OCI-LY7 (cell line): ENCODE results near the gene ELL2. TPM values are rescaled to one million over a fixed set of nuclear protein-coding genes. Genes with fewer than 3 reads are reported as not detected.

Experiments used
- BruUV-seq: library from RNA; stranded (reverse); fragments of 400-500 nt; replicated peaks from 2 replicates; lab custom pipeline; 2021; lab: Mats Ljungman, UMichigan
- CTCF ChIA-PET: fragments of 300-600 bp; sonication (Branson Sonifier 250); formaldehyde crosslinking; loops from one replicate; lab custom pipeline; 2022; ENCODE audit warnings: antibody characterized with exemption; ENCODE audit not compliant: unreplicated experiment; lab: Charles Lee
- POLR2A ChIA-PET: fragments of 300-600 bp; sonication (Branson Sonifier 250); formaldehyde crosslinking; loops from one replicate; lab custom pipeline; 2022; ENCODE audit warnings: antibody characterized with exemption; lab: Charles Lee
- DNase-seq: peaks from one replicate; pipeline ENCODE4 v3.0.0-alpha.2; 2015; ENCODE audit warnings: low spot score
- H2AFZ ChIP-seq: fragments of 200-600 bp; sonication (generic), shearing (Covaris generic); 2 replicates; pipeline ENCODE4 v1.6.1; 2014; ENCODE audit warnings: mild to moderate bottlenecking, antibody characterized with exemption, low read length, moderate library complexity
- H3K27ac ChIP-seq: fragments of 200-600 bp; sonication (generic); 2 replicates; pipeline ENCODE4 v1.5.1; 2014; ENCODE audit warnings: mixed run types, low read depth, mild to moderate bottlenecking, moderate library complexity, low read length, inconsistent platforms; ENCODE audit not compliant: poor library complexity, severe bottlenecking
- H3K36me3 ChIP-seq: fragments of 200-600 bp; sonication (generic); 2 replicates; pipeline ENCODE4 v1.6.1; 2014; ENCODE audit warnings: mild to moderate bottlenecking, antibody characterized with exemption, low read length, moderate library complexity, mixed read lengths; ENCODE audit not compliant: insufficient read depth
- H3K4me1 ChIP-seq: fragments of 200-600 bp; sonication (generic); 2 replicates; pipeline ENCODE4 v1.5.1; 2014; ENCODE audit warnings: mild to moderate bottlenecking, low read length; ENCODE audit not compliant: insufficient read depth, poor library complexity, severe bottlenecking
- H3K4me2 ChIP-seq: fragments of 200-600 bp; sonication (generic); 2 replicates; pipeline ENCODE4 v1.6.1; 2014; ENCODE audit warnings: mild to moderate bottlenecking, low read length
- H3K4me3 ChIP-seq: fragments of 200-600 bp; sonication (generic); 2 replicates; pipeline ENCODE4 v1.5.1; 2014; ENCODE audit warnings: mild to moderate bottlenecking, low read depth, low read length; ENCODE audit not compliant: poor library complexity, severe bottlenecking
- H3K79me2 ChIP-seq: fragments of 200-600 bp; sonication (generic); 2 replicates; pipeline ENCODE4 v1.6.1; 2016; ENCODE audit warnings: low read depth, mild to moderate bottlenecking, low read length, moderate library complexity, mixed read lengths; ENCODE audit not compliant: insufficient read depth
- H3K9me2 ChIP-seq: fragments of 200-600 bp; sonication (generic); 2 replicates; pipeline ENCODE4 v1.6.1; 2016; ENCODE audit warnings: mild to moderate bottlenecking, low read length, mixed read lengths; ENCODE audit not compliant: insufficient read depth
- H3K9me3 ChIP-seq: fragments of 200-600 bp; sonication (generic); 2 replicates; pipeline ENCODE4 v1.6.1; 2014; ENCODE audit warnings: mild to moderate bottlenecking, mixed run types, low read length, mixed read lengths
- H4K20me1 ChIP-seq: fragments of 200-600 bp; sonication (generic); 2 replicates; pipeline ENCODE4 v1.6.1; 2014; ENCODE audit warnings: mild to moderate bottlenecking, antibody characterized with exemption, low read length, moderate library complexity, mixed read lengths; ENCODE audit not compliant: insufficient read depth
- CTCF ChIP-seq: fragments of 200-600 bp; sonication (generic); conservative IDR thresholded peaks from 2 replicates; pipeline ENCODE4 v1.5.1; 2014; ENCODE audit warnings: mild to moderate bottlenecking, antibody characterized with exemption, low read length, moderate library complexity, mixed read lengths
- EZH2phosphoT487 ChIP-seq: fragments of 200-600 bp; sonication (generic); IDR thresholded peaks from 2 replicates; pipeline ENCODE4 v1.6.1; 2018; ENCODE audit warnings: low read depth, borderline replicate concordance, mild to moderate bottlenecking, mixed run types, antibody characterized with exemption, low read length, moderate library complexity, mixed read lengths
- intact Hi-C: fragments of 100-400 bp; cut with micrococcal nuclease; formaldehyde crosslinking; loops from one replicate; pipeline ENCODE4 v1.10.0; 2022; ENCODE audit not compliant: unreplicated experiment
- total RNA-seq, 2 experiments: library from RNA; depleted of rRNA in 1 of 2; stranded (reverse); fragments of >200 nt in 1 of 2; shearing (Covaris generic) in 1 of 2; gene quantifications; 2 replicates each; pipeline ENCODE4 v1.2.3, GENCODE V29; 2014 to 2022

Gene ELL2
- total RNA-seq, 2 experiments from 2014 or later = 0.98 to 4.7 TPM

GRCh38 chr5:95988877-95989276, 27.2 kb upstream of the ELL2 start:
- H3K9me2 ChIP-seq = no peaks in the 10 kb centered on the region
- no peaks in the 10 kb centered on the region for H3K79me2 ChIP-seq
- H3K36me3 ChIP-seq = no peaks in the 10 kb centered on the region
- no peak overlapping the region for H3K27ac ChIP-seq
- no peak overlapping the region for H2AFZ ChIP-seq
- ChIA-PET CTCF (no interaction called here), POLR2A (interaction anchor here (0.6 to 1.3 kb wide), 3 partner anchors 13 to 30 kb away, joined by 3 to 4 read pairs (median 3); no protein-coding TSS in a partner anchor)
- H3K4me3 ChIP-seq = no peak overlapping the region
- no peak for DNase-seq
- no peaks in the 10 kb centered on the region for H4K20me1 ChIP-seq
- no peaks in the 10 kb centered on the region for H3K9me3 ChIP-seq
- BruUV-seq = no TSS peak
- H3K4me2 ChIP-seq = no peak overlapping the region
- TF ChIP-seq CTCF (no peak), EZH2phosphoT487 (no peak)
- no peaks in the 10 kb centered on the region for H3K4me1 ChIP-seq
- intact Hi-C loops = no loop called here

GRCh38 chr5:95988094-95988493, 26.4 kb upstream of the ELL2 start:
- Histone ChIP-seq H3K9me3 (no peaks in the 10 kb centered on the region), H3K79me2 (no peaks in the 10 kb centered on the region), H3K9me2 (no peaks in the 10 kb centered on the region), H3K27ac (no peak overlapping the region), H3K4me3 (no peak overlapping the region), H4K20me1 (no peaks in the 10 kb centered on the region), H3K4me1 (no peaks in the 10 kb centered on the region), H2AFZ (no peak overlapping the region), H3K36me3 (no peaks in the 10 kb centered on the region), H3K4me2 (no peak overlapping the region)
- intact Hi-C loops = no loop called here
- ChIA-PET CTCF (no interaction called here), POLR2A (interaction anchor here (1.0 kb wide), 2 partner anchors 14 to 600 kb away, joined by 4 to 6 read pairs; no protein-coding TSS in a partner anchor)
- no peak for DNase-seq
- BruUV-seq = no TSS peak
- no peak for TF ChIP-seq EZH2phosphoT487

GRCh38 chr5:95986937-95987520, 25.4 kb upstream of the ELL2 start:
- Histone ChIP-seq H2AFZ (no peak overlapping the region), H3K9me2 (no peaks in the 10 kb centered on the region), H3K9me3 (no peaks in the 10 kb centered on the region), H3K79me2 (no peaks in the 10 kb centered on the region), H3K4me3 (no peak overlapping the region), H4K20me1 (no peaks in the 10 kb centered on the region), H3K4me2 (no peak overlapping the region), H3K36me3 (no peaks in the 10 kb centered on the region), H3K27ac (no peak overlapping the region), H3K4me1 (no peaks in the 10 kb centered on the region)
- intact Hi-C loops = no loop called here
- TF ChIP-seq CTCF (no peak), EZH2phosphoT487 (no peak)
- BruUV-seq = no TSS peak
- DNase-seq = no peak
- CTCF ChIA-PET = no interaction called here
- POLR2A ChIA-PET = interaction anchor here (1.0 kb wide), 1 partner anchor 601 kb away, joined by 6 read pairs; no protein-coding TSS in a partner anchor
